HepG2 (cell line): ENCODE data around the gene PHF2. TPM values are rescaled to one million over a fixed set of nuclear protein-coding genes. Genes with fewer than 3 reads are reported as not detected.

Source experiments
- CBFB ChIP-seq: sonication (generic); formaldehyde crosslinking; IDR thresholded peaks from 2 replicates; pipeline ENCODE4 v1.4.0; 2020; ENCODE audit warnings: missing genetic modification reagents
- CC2D1A ChIP-seq: sonication (generic); formaldehyde crosslinking; IDR thresholded peaks from 2 replicates; pipeline ENCODE4 v1.8.1; 2023; ENCODE audit warnings: mild to moderate bottlenecking, missing genetic modification reagents
- KLF16 ChIP-seq, 2 experiments: sonication (generic) in 1 of 2; formaldehyde crosslinking in 1 of 2; IDR thresholded peaks; 2 replicates each; pipeline versions ENCODE4 v1.6.1 to v1.8.0; 2016 to 2023; ENCODE audit warnings: missing genetic modification reagents in 2 of 2, missing compliant biosample characterization in 1 of 2
- MXI1 ChIP-seq: IDR thresholded peaks from 3 replicates; pipeline ENCODE4 v1.6.1; 2012; ENCODE audit warnings: low read depth, low read length, inconsistent platforms, borderline replicate concordance
- NCOA1 ChIP-seq: sonication (generic); formaldehyde crosslinking; IDR thresholded peaks from 2 replicates; pipeline ENCODE4 v1.9.0; 2021; ENCODE audit warnings: missing genetic modification reagents
- NFRKB ChIP-seq: fragments of 450-650 bp; IDR thresholded peaks from 2 replicates; pipeline ENCODE4 v1.6.1; 2017
- POLR2G ChIP-seq: fragments of 200-400 bp; formaldehyde crosslinking; IDR thresholded peaks from 2 replicates; pipeline ENCODE4 v1.6.1; 2018; ENCODE audit warnings: mild to moderate bottlenecking, low read depth, low read length, moderate library complexity
- RBFOX2 ChIP-seq: fragments of 200-400 bp; formaldehyde crosslinking; IDR thresholded peaks from 2 replicates; pipeline ENCODE4 v1.6.1; 2017; ENCODE audit warnings: low read depth, mild to moderate bottlenecking, low read length
- SIX4 ChIP-seq: sonication (generic); formaldehyde crosslinking; IDR thresholded peaks from 2 replicates; pipeline ENCODE4 v1.4.0; 2020; ENCODE audit warnings: missing genetic modification reagents
- SRY ChIP-seq: sonication (generic); formaldehyde crosslinking; IDR thresholded peaks from 2 replicates; pipeline ENCODE4 v1.8.0; 2022; ENCODE audit warnings: mild to moderate bottlenecking, missing genetic modification reagents
- SYNCRIP ChIP-seq: fragments of 200-400 bp; formaldehyde crosslinking; IDR thresholded peaks from 2 replicates; pipeline ENCODE4 v1.6.1; 2018; ENCODE audit warnings: mild to moderate bottlenecking, low read depth, low read length; ENCODE audit not compliant: insufficient read depth
- U2AF2 ChIP-seq: fragments of 200-400 bp; formaldehyde crosslinking; IDR thresholded peaks from 2 replicates; pipeline ENCODE4 v1.6.1; 2017; ENCODE audit warnings: low read depth, mild to moderate bottlenecking, low read length
- ZNF138 ChIP-seq: sonication (generic); formaldehyde crosslinking; IDR thresholded peaks from 2 replicates; pipeline ENCODE4 v1.5.0; 2020; ENCODE audit warnings: mild to moderate bottlenecking, low read depth, missing genetic modification reagents
- ZNF354B ChIP-seq: sonication (generic); formaldehyde crosslinking; IDR thresholded peaks from 2 replicates; pipeline ENCODE4 v1.8.0; 2022; ENCODE audit warnings: mild to moderate bottlenecking, missing genetic modification reagents
- ZNF44 ChIP-seq: sonication (generic); formaldehyde crosslinking; IDR thresholded peaks from 2 replicates; pipeline ENCODE4 v1.5.1; 2020; ENCODE audit warnings: mild to moderate bottlenecking, missing genetic modification reagents
- ZNF720 ChIP-seq: sonication (generic); formaldehyde crosslinking; IDR thresholded peaks from 2 replicates; pipeline ENCODE4 v1.4.0; 2020; ENCODE audit warnings: missing genetic modification reagents
- polyA plus RNA-seq, 8 experiments: library from polyadenylated mRNA; depleted of rRNA in 3 of 8; stranded (reverse) in 7 of 8; unstranded in 1 of 8; fragments of >200 nt; fragmentation: Illumina TruSeq in 4 of 8; extraction: Trizol in 4 of 8; gene quantifications; 2 replicates each; pipeline versions ENCODE4 v1.2.1 to v1.2.3, GENCODE V29; 2011 to 2016; ENCODE audit warnings: low read depth in 4 of 8, missing spikeins in 1 of 8, mixed read lengths in 1 of 8; ENCODE audit not compliant: insufficient read depth in 1 of 8
- total RNA-seq, 5 experiments: library from RNA; depleted of rRNA; stranded (reverse); fragments of >200 nt; fragmentation: Illumina TruSeq; extraction: Trizol; gene quantifications; 2 replicates each; pipeline ENCODE4 v1.2.3, GENCODE V29; 2016; ENCODE audit warnings: low read depth in 1 of 5
- TF ChIP-seq, protein P1 (sequence below): sonication (generic); formaldehyde crosslinking; IDR thresholded peaks from 2 replicates; pipeline ENCODE4 v1.9.0; 2022; ENCODE audit warnings: low read depth, missing genetic modification reagents
- TF ChIP-seq, protein P2 (sequence below): sonication (generic); formaldehyde crosslinking; IDR thresholded peaks from 2 replicates; pipeline ENCODE4 v1.4.0; 2020; ENCODE audit warnings: mild to moderate bottlenecking, missing genetic modification reagents
- TF ChIP-seq, protein P3 (sequence below): sonication (generic); formaldehyde crosslinking; IDR thresholded peaks from 2 replicates; pipeline ENCODE4 v1.5.1; 2020; ENCODE audit warnings: mild to moderate bottlenecking, moderate library complexity, missing genetic modification reagents
- TF ChIP-seq, protein P4 (sequence below): sonication (generic); formaldehyde crosslinking; IDR thresholded peaks from 2 replicates; pipeline ENCODE4 v1.8.1; 2022; ENCODE audit warnings: low read depth, mild to moderate bottlenecking, missing genetic modification reagents

Gene PHF2
- total and polyA plus RNA-seq, 2 of the 13 experiments (the other 11 are each of a cell fraction or from before 2014, with no cell fraction given) = 6.6 to 9.1 TPM

DNA sequence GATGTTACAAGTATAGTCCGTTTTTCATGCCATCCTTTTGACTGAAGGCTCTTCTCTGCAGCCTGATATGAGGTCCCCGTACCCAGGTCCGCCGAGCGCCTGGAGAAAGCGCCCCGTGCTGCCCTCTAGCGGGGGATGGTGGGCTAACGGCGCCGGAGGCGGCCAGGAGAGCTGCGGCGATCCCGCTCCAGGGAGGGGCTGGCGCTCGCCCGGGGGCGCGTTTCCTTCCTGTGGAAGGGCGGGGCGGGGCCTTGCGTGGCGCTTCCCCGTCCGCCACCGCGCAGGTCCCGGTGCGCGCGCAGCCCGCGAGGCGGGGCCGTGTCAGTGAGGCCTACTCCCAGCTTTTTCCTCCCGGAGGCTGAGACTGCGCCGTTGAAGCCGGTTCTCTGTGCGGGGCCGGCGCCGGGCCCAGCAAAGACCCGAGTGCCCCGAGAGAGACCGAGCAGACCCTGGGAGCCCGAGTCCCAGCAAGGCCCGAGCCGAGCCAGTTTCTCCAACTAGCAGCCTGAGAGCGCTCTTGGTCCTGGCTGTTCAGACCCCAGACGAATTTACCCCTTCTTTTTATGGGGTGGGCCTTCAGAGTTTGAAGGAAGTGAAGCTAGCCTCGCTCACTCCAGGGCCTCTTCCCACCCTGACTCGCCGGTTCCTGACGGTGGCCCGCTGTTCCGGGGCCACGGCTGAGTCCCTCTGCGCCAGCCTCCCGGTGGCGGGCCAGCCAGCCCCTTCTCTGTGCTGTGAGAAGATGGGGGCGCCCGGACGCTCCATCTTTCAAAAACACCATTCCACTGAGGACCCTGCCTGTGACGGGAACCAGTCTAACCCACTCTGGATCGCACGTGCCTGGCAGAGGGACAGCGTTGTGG, 9.7 kb upstream of the PHF2 start (continued):
- TF ChIP-seq, protein P1, sequence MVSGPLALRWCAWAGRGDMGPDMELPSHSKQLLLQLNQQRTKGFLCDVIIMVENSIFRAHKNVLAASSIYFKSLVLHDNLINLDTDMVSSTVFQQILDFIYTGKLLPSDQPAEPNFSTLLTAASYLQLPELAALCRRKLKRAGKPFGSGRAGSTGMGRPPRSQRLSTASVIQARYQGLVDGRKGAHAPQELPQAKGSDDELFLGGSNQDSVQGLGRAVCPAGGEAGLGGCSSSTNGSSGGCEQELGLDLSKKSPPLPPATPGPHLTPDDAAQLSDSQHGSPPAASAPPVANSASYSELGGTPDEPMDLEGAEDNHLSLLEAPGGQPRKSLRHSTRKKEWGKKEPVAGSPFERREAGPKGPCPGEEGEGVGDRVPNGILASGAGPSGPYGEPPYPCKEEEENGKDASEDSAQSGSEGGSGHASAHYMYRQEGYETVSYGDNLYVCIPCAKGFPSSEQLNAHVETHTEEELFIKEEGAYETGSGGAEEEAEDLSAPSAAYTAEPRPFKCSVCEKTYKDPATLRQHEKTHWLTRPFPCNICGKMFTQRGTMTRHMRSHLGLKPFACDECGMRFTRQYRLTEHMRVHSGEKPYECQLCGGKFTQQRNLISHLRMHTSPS (CRISPR knock-in tag) = no peak; the same call in 1 of the 2 replicates
- TF ChIP-seq, protein P2, sequence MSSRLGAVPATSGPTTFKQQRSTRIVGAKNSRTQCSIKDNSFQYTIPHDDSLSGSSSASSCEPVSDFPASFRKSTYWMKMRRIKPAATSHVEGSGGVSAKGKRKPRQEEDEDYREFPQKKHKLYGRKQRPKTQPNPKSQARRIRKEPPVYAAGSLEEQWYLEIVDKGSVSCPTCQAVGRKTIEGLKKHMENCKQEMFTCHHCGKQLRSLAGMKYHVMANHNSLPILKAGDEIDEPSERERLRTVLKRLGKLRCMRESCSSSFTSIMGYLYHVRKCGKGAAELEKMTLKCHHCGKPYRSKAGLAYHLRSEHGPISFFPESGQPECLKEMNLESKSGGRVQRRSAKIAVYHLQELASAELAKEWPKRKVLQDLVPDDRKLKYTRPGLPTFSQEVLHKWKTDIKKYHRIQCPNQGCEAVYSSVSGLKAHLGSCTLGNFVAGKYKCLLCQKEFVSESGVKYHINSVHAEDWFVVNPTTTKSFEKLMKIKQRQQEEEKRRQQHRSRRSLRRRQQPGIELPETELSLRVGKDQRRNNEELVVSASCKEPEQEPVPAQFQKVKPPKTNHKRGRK = no peak
- TF ChIP-seq, protein P3, sequence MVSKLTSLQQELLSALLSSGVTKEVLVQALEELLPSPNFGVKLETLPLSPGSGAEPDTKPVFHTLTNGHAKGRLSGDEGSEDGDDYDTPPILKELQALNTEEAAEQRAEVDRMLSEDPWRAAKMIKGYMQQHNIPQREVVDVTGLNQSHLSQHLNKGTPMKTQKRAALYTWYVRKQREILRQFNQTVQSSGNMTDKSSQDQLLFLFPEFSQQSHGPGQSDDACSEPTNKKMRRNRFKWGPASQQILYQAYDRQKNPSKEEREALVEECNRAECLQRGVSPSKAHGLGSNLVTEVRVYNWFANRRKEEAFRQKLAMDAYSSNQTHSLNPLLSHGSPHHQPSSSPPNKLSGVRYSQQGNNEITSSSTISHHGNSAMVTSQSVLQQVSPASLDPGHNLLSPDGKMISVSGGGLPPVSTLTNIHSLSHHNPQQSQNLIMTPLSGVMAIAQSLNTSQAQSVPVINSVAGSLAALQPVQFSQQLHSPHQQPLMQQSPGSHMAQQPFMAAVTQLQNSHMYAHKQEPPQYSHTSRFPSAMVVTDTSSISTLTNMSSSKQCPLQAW (CRISPR knock-in tag) = peak; percentile 42
- TF ChIP-seq SIX4 (CRISPR knock-in tag) (no peak), ZNF354B (no peak), NCOA1 (CRISPR knock-in tag) (no peak), RBFOX2 (peak; percentile 88), POLR2G (peak; percentile 93), SYNCRIP (no peak), ZNF138 (CRISPR knock-in tag) (no peak), ZNF720 (no peak), U2AF2 (no peak), CBFB (peak; percentile 34; the same call in 1 of the 2 replicates), SRY (CRISPR knock-in tag) (no peak), CC2D1A (CRISPR knock-in tag) (no peak), ZNF44 (CRISPR knock-in tag) (peak; percentile 4; the same call in 1 of the 2 replicates), NFRKB (no peak), MXI1 (peak; percentile 66; the same call in 1 of the 3 replicates), KLF16 (CRISPR knock-in tag; IDR thresholded peaks at IDR 0.05) (peak in 1 of 2 experiments; percentile 80; a peak in 2 of 4 replicates)
- TF ChIP-seq, protein P4, sequence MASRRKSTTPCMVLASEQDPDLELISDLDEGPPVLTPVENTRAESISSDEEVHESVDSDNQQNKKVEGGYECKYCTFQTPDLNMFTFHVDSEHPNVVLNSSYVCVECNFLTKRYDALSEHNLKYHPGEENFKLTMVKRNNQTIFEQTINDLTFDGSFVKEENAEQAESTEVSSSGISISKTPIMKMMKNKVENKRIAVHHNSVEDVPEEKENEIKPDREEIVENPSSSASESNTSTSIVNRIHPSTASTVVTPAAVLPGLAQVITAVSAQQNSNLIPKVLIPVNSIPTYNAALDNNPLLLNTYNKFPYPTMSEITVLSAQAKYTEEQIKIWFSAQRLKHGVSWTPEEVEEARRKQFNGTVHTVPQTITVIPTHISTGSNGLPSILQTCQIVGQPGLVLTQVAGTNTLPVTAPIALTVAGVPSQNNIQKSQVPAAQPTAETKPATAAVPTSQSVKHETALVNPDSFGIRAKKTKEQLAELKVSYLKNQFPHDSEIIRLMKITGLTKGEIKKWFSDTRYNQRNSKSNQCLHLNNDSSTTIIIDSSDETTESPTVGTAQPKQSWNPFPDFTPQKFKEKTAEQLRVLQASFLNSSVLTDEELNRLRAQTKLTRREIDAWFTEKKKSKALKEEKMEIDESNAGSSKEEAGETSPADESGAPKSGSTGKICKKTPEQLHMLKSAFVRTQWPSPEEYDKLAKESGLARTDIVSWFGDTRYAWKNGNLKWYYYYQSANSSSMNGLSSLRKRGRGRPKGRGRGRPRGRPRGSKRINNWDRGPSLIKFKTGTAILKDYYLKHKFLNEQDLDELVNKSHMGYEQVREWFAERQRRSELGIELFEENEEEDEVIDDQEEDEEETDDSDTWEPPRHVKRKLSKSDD (CRISPR knock-in tag) = no peak
